Astrocyte (in vitro differentiated cells and primary cell): ENCODE data around the gene AQP2. TPM values are rescaled to one million over a fixed set of nuclear protein-coding genes. Genes with fewer than 3 reads are reported as not detected.

Experiments
- DNase-seq: peaks from one replicate; pipeline ENCODE4 v3.0.0-alpha.2; 2010; ENCODE audit warnings: low read depth
- FAIRE-seq: peaks from 2 replicates; lab custom pipeline; 2011; peaks lifted over from hg19 to GRCh38; lab: Jason Lieb, UNC
- H2AFZ ChIP-seq: 2 replicates; pipeline ENCODE4 v1.6.0; 2012; ENCODE audit warnings: low read depth, low read length, inconsistent platforms
- H3K27ac ChIP-seq: 2 replicates; pipeline ENCODE4 v1.5.1; 2011; ENCODE audit warnings: low read depth, low read length, inconsistent platforms
- H3K27me3 ChIP-seq: 2 replicates; pipeline ENCODE4 v1.6.0; 2011; ENCODE audit warnings: low read length, inconsistent platforms; ENCODE audit not compliant: insufficient read depth
- H3K36me3 ChIP-seq: 2 replicates; pipeline ENCODE4 v1.5.1; 2011; ENCODE audit warnings: low read length, inconsistent platforms; ENCODE audit not compliant: insufficient read depth
- H3K4me1 ChIP-seq: 2 replicates; pipeline ENCODE4 v1.5.1; 2011; ENCODE audit warnings: low read length, inconsistent platforms; ENCODE audit not compliant: insufficient read depth
- H3K4me2 ChIP-seq: 2 replicates; pipeline ENCODE4 v1.6.0; 2012; ENCODE audit warnings: low read length, inconsistent platforms
- H3K4me3 ChIP-seq: 2 replicates; pipeline ENCODE4 v1.5.1; 2011; ENCODE audit warnings: low read depth, mild to moderate bottlenecking, low read length, inconsistent platforms; ENCODE audit not compliant: insufficient read depth
- H3K79me2 ChIP-seq: 2 replicates; pipeline ENCODE4 v1.6.0; 2012; ENCODE audit warnings: mild to moderate bottlenecking, low read length, inconsistent platforms; ENCODE audit not compliant: insufficient read depth
- H3K9ac ChIP-seq: 2 replicates; pipeline ENCODE4 v1.6.0; 2012; ENCODE audit warnings: mild to moderate bottlenecking, low read length, inconsistent platforms
- H3K9me3 ChIP-seq: 2 replicates; pipeline ENCODE4 v1.5.1; 2012; ENCODE audit warnings: low read depth, mild to moderate bottlenecking, low read length, inconsistent platforms; ENCODE audit not compliant: insufficient read depth
- H4K20me1 ChIP-seq: 2 replicates; pipeline ENCODE4 v1.6.0; 2012; ENCODE audit warnings: low read length, inconsistent platforms; ENCODE audit not compliant: insufficient read depth
- H3K27ac Mint-ChIP-seq: one replicate; pipeline ENCODE4 v1.8.0; 2021; ENCODE audit warnings: mild to moderate bottlenecking, mixed read lengths; ENCODE audit not compliant: unreplicated experiment
- H3K27me3 Mint-ChIP-seq: one replicate; pipeline ENCODE4 v1.8.0; 2021; ENCODE audit warnings: low read depth, mixed read lengths; ENCODE audit not compliant: unreplicated experiment
- H3K36me3 Mint-ChIP-seq: one replicate; pipeline ENCODE4 v1.8.0; 2021; ENCODE audit warnings: low read depth, mixed read lengths; ENCODE audit not compliant: unreplicated experiment
- H3K4me1 Mint-ChIP-seq: one replicate; pipeline ENCODE4 v1.8.0; 2021; ENCODE audit warnings: low read depth, mixed read lengths; ENCODE audit not compliant: unreplicated experiment
- H3K4me3 Mint-ChIP-seq: one replicate; pipeline ENCODE4 v1.8.0; 2021; ENCODE audit warnings: mild to moderate bottlenecking, moderate library complexity, mixed read lengths; ENCODE audit not compliant: unreplicated experiment
- H3K9me3 Mint-ChIP-seq: one replicate; pipeline ENCODE4 v1.8.0; 2021; ENCODE audit warnings: mild to moderate bottlenecking, mixed read lengths; ENCODE audit not compliant: unreplicated experiment
- EZH2 ChIP-seq: IDR thresholded peaks from 2 replicates; pipeline ENCODE4 v1.6.1; 2012; ENCODE audit warnings: mild to moderate bottlenecking, low read length, inconsistent platforms; ENCODE audit not compliant: insufficient read depth
- total RNA-seq: library from RNA; stranded (reverse); gene quantifications from 2 replicates; pipeline ENCODE4 v1.2.1, GENCODE V29; 2021
- TF ChIP-seq, protein P1 (sequence below): IDR thresholded peaks from 2 replicates; pipeline ENCODE4 v1.5.1; 2011; ENCODE audit warnings: low read depth, mild to moderate bottlenecking, inconsistent platforms, low read length, moderate library complexity; ENCODE audit not compliant: insufficient read depth

AQP2 gene
- total RNA-seq, 1 donor from 2014 or later: not detected

DNA sequence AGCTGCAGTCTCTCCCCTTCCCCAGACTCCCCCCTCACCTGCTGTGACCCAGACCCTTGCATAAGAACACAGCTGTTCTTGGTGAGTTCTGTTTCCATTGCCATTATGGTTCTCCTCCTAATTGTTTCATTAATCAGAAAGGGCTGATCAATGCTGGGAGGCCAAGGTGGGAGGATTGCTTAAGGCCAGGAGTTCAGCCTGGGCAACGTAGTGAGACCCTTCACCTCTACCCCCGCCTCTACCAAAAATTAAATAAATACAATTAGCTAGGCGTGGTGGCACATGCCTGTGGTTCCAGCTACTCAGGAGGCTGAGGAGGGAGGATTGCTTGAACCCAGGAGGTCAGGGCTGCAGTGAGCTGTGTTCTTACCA lies 29.6 kb upstream of the AQP2 start:
- H3K27me3 Mint-ChIP-seq: peaks cover 31% of the 10 kb centered on the region
- DNase-seq (no peak), FAIRE-seq (no peak)
- Histone ChIP-seq H3K4me2 (no peak overlapping the region), H3K79me2 (no peaks in the 10 kb centered on the region), H2AFZ (no peak overlapping the region), H3K9ac (no peak overlapping the region), H3K9me3 (no peaks in the 10 kb centered on the region), H3K4me3 (no peak overlapping the region), H3K27ac (no peak overlapping the region), H3K4me1 (peaks cover 5% of the 10 kb centered on the region), H3K27me3 (no peaks in the 10 kb centered on the region), H3K36me3 (no peaks in the 10 kb centered on the region), H4K20me1 (no peaks in the 10 kb centered on the region)
- no peaks in the 10 kb centered on the region for H3K9me3 Mint-ChIP-seq
- H3K27ac Mint-ChIP-seq: no peak overlapping the region
- TF ChIP-seq, protein P1, sequence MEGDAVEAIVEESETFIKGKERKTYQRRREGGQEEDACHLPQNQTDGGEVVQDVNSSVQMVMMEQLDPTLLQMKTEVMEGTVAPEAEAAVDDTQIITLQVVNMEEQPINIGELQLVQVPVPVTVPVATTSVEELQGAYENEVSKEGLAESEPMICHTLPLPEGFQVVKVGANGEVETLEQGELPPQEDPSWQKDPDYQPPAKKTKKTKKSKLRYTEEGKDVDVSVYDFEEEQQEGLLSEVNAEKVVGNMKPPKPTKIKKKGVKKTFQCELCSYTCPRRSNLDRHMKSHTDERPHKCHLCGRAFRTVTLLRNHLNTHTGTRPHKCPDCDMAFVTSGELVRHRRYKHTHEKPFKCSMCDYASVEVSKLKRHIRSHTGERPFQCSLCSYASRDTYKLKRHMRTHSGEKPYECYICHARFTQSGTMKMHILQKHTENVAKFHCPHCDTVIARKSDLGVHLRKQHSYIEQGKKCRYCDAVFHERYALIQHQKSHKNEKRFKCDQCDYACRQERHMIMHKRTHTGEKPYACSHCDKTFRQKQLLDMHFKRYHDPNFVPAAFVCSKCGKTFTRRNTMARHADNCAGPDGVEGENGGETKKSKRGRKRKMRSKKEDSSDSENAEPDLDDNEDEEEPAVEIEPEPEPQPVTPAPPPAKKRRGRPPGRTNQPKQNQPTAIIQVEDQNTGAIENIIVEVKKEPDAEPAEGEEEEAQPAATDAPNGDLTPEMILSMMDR: no peak
- TF ChIP-seq EZH2: no peak
- peaks cover 13% of the 10 kb centered on the region for H3K4me1 Mint-ChIP-seq
- peaks cover 2% of the 10 kb centered on the region for H3K36me3 Mint-ChIP-seq
- no peak overlapping the region for H3K4me3 Mint-ChIP-seq

DNA sequence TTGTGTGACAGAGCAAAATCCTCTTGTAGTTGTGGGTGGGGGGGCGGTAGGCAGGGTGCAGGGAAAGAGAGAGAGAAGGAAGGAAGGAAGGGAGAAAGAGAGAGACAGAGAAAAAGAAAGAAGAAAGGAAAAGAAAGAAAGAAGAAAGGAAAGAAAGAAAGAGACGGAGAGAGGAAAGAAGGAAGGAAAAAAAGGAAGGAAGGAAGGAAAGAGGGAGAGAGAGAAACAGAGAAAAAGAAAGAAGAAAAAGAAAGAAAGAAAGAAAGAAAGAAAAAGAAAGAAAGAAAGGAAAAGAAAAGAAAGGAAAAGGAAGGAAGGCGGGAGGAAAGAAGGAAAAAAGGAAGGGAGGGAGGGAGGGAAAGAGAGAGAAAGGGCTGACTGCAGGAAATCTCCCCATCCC lies 29.2 kb upstream of the AQP2 start:
- H3K4me3 Mint-ChIP-seq: no peak overlapping the region
- TF ChIP-seq, protein P1: no peak
- no peak for TF ChIP-seq EZH2
- Histone ChIP-seq H3K27me3 (no peaks in the 10 kb centered on the region), H2AFZ (no peak overlapping the region), H3K27ac (no peak overlapping the region), H3K9me3 (no peaks in the 10 kb centered on the region), H3K79me2 (no peaks in the 10 kb centered on the region), H3K36me3 (no peaks in the 10 kb centered on the region), H3K4me1 (peaks cover 5% of the 10 kb centered on the region), H3K9ac (no peak overlapping the region), H3K4me2 (no peak overlapping the region), H4K20me1 (no peaks in the 10 kb centered on the region), H3K4me3 (no peak overlapping the region)
- H3K4me1 Mint-ChIP-seq: peaks cover 16% of the 10 kb centered on the region
- no peaks in the 10 kb centered on the region for H3K9me3 Mint-ChIP-seq
- H3K27me3 Mint-ChIP-seq: peaks cover 31% of the 10 kb centered on the region
- H3K36me3 Mint-ChIP-seq: peaks cover 2% of the 10 kb centered on the region
- H3K27ac Mint-ChIP-seq: no peak overlapping the region
- DNase-seq: no peak
- no peak for FAIRE-seq

DNA sequence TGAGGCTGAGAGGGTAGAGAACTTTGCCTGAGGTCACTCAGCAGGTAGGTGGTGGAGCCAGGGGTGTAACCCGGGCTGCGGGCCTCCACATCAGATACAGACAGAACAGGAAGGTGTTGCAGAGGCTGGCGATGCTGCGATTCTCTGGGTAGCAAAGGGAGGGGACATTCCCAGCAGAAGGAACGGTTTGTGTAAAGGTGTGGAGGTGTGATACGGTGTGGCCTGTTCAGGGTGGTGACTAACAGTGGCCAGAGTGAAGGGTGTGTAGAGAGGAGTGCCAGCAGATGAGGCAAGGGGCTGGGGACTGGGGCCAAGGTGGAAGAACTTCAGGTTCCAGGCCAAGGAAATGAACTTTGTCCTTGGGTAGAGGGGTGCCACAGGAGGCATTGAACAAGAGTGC lies 28.6 kb upstream of the AQP2 start:
- no peaks in the 10 kb centered on the region for H3K27me3 ChIP-seq
- H3K9ac ChIP-seq: no peak overlapping the region
- H3K4me1 ChIP-seq: peaks cover 5% of the 10 kb centered on the region
- H3K36me3 Mint-ChIP-seq: peaks cover 2% of the 10 kb centered on the region
- DNase-seq (no peak), FAIRE-seq (no peak)
- no peaks in the 10 kb centered on the region for H3K9me3 ChIP-seq
- H3K4me3 Mint-ChIP-seq: no peak overlapping the region
- TF ChIP-seq, protein P1: no peak
- no peak for TF ChIP-seq EZH2
- H3K4me2 ChIP-seq: no peak overlapping the region
- H3K4me3 ChIP-seq: no peak overlapping the region
- peaks cover 16% of the 10 kb centered on the region for H3K4me1 Mint-ChIP-seq
- no peaks in the 10 kb centered on the region for H3K9me3 Mint-ChIP-seq
- H3K27ac ChIP-seq: no peak overlapping the region
- no peaks in the 10 kb centered on the region for H3K79me2 ChIP-seq
- H3K27ac Mint-ChIP-seq: no peak overlapping the region
- no peaks in the 10 kb centered on the region for H4K20me1 ChIP-seq
- no peaks in the 10 kb centered on the region for H3K36me3 ChIP-seq
- H2AFZ ChIP-seq: no peak overlapping the region
- H3K27me3 Mint-ChIP-seq: peaks cover 31% of the 10 kb centered on the region
